Aortic smooth muscle cell (primary cell): ENCODE results near the gene PSEN2. TPM values are rescaled to one million over a fixed set of nuclear protein-coding genes. Genes with fewer than 3 reads are reported as not detected.

Experiments used
- total RNA-seq: library from RNA; depleted of rRNA; stranded (reverse); fragments of >200 nt; gene quantifications from 2 replicates; pipeline ENCODE4 v1.2.3, GENCODE V29; 2014

The PSEN2 gene
- total RNA-seq: 21.5 and 24.0 TPM in 2 replicates

GRCh38 chr1:226870401-226871279 lies at the start of gene PSEN2:
TSS of gene PSEN2 (plus strand) at chr1:226870616. CDS start at chr1:226881908, 11,292 bp downstream.

GRCh38 chr1:226940029-226940805 lies 69.8 kb downstream of the PSEN2 start, which contains the start of gene COQ8A:
TSS of gene COQ8A (plus strand) at chr1:226940294. CDS start at chr1:226961386, 21,092 bp downstream.

Other genes starting within 250 kb of the PSEN2 start
- gene ITPKB, start 131.3 kb upstream of the PSEN2 start, total RNA-seq: 7.7 and 8.2 TPM in 2 replicates
- gene COQ8A, start 69.7 kb downstream of the PSEN2 start, total RNA-seq: 7.2 and 8.1 TPM in 2 replicates